GM10847 (cell line): ENCODE data around the gene SMR3A.

Experiments
- POLR2A ChIP-seq: IDR thresholded peaks from 2 replicates; pipeline ENCODE4 v1.6.1; 2011; ENCODE audit not compliant: insufficient read length; ENCODE audit errors: extremely low read depth

Gene SMR3A

DNA sequence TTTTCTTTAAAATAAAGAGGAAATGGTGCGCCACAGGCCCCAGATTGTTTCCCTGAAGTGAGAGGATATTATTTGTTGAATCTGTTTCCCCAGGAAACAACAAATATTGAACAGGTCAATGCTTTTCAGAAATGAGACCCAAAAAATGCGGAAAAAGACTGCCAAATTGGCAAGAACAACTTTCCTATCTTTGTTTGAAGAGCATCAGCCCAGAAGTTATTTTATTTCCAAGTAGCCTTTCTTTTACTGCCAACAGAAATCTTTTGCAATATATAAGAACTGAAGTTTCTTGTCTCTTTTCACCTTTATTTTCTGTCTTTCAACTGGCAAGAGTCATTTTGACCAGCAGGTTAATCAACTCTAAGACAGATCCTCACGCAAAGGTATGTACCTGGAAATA, at the start of gene SMR3A:
Gene SMR3A (plus strand): TSS at position 301 of the 400 bp plus-strand sequence. CDS start 1,356 bp downstream, outside the sequence.
- no peak for TF ChIP-seq POLR2A

DNA sequence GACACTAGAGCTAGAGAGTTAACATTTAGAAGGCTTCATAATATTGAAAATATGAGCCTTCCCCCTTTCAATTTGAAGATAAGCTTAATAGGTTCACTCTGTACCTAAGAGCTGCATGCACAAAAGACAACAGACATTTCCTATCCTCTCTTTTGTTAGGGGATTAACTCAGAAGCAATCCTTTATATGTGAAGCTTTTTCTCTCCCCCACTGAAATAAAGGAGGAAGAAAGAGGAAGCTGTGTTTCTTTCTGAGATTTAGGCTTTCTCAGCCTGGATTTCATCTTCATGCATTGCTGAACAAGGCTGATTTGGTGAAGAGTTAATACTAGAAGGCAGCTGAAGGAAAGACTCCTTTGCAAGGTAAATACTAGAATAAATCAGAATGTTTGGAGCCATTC, 46.8 kb upstream of the SMR3A start:
- no peak for TF ChIP-seq POLR2A

GRCh38 chr4:70315928-70316327, 44.6 kb upstream of the SMR3A start:
- no peak for TF ChIP-seq POLR2A

GRCh38 chr4:70326052-70326451, 34.5 kb upstream of the SMR3A start:
- TF ChIP-seq POLR2A, result no peak

DNA sequence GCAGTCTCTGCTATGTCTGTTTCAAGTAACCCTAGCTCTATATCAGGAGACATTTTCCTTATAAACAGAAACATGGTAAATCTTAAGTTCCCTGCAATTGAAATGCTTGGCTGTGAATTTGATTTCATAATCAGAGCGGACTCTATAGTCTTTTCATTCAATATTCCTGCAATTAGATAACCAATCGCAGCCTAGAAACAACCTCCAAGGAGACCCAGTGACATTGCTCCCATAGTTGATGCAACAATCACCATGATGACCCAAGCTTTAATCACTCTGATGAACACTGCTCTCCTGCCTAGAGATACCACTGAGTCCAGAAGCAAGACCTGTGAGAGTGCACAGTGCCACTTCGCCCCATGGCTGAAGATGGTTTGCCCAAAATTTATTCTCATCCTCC, 25.9 kb upstream of the SMR3A start, which contains the start of gene CABS1:
Gene CABS1 (plus strand): TSS at position 301 of the 400 bp plus-strand sequence. CDS start 59 bp downstream, at position 360.
- TF ChIP-seq POLR2A, result no peak

GRCh38 chr4:70336043-70336442, 24.5 kb upstream of the SMR3A start:
- TF ChIP-seq POLR2A, result no peak

DNA sequence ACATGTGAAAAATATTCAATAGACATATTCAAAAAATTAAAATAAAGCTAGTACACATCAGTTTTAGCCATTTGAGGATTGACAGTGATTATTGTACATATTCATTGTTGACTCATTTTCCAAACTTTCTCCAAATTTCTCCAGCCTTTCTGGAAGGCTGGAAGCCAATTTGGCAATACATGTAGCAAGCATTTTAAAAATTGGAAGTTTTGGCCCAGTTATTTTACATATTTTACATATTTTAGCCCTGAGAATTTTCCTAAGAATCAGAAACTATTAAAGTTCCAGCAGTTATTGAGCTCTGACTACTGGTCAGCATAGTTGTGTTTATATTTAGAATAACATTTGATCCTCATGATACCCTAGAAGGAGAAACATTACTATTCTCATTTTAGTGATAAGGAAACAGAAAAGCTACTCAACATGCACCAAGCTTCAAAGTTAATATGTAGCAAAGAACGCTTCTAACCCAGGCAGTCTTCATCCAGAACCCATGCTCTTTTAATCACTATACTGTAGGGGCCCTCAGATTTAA, 22.6 kb upstream of the SMR3A start:
- no peak for TF ChIP-seq POLR2A

DNA sequence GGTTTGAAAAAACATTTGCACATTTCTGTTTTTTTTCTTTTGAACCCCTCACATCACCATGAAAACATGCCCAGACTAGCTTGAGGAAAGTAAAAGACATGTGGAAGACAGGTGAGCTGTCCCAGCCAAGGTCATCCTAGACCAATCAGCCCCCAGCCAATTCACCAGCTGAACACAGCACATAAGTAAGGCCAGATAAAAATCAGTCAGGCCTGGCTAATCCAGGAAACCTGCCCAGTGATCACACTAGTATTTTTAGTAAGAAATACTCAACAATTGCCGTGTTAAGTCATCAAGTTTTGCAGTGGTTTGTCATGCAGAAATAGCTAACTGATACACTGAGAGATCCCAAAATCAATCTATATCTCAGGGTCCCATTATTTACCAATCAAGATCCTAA, 4.4 kb upstream of the SMR3A start:
- TF ChIP-seq POLR2A, result no peak

GRCh38 chr4:70359115-70359661, 1.4 kb upstream of the SMR3A start:
- TF ChIP-seq POLR2A, result no peak

GRCh38 chr4:70364002-70364401, 3.4 kb downstream of the SMR3A start:
- no peak for TF ChIP-seq POLR2A

DNA sequence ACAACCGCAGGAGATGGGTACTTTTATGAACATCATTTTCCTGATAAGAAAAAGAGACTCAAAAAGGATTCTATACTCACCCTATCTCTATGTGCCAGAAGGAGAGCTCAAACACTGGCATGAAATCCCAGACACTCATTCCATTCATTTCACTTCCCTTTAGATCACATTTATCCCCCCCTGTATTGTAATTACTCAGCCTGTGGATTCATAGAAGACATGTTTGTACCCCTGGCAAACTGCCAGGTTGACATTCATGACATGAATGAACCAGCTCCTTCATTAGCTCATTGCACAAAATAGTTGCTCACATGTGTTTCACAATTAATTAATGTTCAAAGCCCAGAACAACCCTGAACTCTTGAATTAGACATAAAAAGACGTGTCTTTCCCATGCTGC, 4.9 kb downstream of the SMR3A start:
- no peak for TF ChIP-seq POLR2A

DNA sequence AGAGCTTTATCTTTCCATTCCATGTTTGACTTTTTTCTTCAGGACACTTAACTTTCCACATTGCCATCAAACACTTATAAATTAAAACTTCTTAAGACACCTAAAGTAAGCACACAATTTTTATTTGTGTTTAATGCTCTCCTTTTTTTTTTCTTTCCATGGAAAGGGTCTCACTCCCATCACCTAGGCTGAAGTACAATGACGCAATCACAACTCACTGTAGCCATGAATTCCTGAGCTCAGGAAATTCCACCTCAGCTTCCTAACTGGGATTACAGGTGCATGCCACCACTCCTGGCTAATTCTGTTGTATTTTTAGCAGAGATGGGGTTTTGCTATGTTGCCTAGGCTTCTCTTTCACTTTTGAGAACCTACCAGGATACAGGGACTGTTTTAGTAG, 7.3 kb downstream of the SMR3A start:
- no peak for TF ChIP-seq POLR2A

GRCh38 chr4:70371987-70372386, 11.4 kb downstream of the SMR3A start:
- TF ChIP-seq POLR2A, result no peak

- TF ChIP-seq POLR2A, result no peak
Observed at GRCh38 chr4:70372760-70373159, 12.2 kb downstream of the SMR3A start.

DNA sequence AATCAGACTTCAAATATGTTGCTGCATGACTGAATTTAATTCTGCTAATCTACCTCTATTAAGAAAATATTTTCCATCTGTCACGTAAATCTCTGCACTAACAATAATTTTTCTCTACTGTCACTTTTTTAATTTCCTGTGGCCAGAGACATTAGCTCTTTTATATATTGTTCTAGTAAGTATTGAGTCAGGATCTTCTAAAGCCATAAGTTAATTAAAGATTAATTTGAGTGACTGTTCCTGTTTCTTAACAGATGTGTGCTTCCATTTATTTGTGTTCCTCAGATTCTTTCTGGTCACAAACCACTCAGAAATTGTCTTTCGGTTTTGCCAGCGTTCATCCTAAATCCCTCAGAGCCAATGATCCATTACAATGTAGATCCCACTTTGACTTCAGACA, 20.0 kb downstream of the SMR3A start:
- TF ChIP-seq POLR2A, result no peak

- no peak for TF ChIP-seq POLR2A
Observed at GRCh38 chr4:70382691-70383181, 22.2 kb downstream of the SMR3A start, which contains the start of gene SMR3B. Gene SMR3B (plus strand): TSS chr4:70383131. CDS start chr4:70384511, 1,380 bp downstream.

DNA sequence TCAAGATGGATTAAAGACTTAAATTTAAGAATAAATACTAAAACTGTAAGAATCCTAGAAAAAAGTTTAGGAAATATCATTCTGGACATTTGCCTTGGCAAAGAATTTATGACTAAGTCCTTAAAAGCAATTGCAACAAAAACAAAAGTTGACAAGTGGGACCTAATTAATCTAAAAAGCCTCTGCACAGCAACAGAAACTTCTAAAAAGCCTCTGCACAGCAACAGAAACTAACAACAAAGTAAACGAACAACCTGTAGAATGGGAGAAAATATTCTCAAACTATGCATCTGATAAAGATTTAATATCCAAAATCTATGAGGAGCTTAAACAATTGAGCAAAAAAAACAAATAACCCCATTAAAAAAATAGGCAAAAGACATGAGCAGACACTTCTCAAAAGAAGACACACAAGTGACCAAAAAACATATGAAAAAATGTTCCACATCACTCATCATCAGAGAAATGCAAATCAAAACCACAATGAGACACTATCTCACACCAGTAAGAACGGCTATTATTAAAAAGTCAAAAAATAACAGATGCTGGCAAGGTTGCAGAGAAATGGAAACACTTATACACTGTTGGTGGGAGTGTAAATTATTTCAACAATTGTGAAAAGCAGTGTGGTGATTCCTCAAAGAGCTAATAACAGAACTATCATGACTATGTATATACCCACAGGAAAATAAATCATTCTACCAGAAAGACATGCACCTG, 31.7 kb downstream of the SMR3A start:
- TF ChIP-seq POLR2A, result no peak

DNA sequence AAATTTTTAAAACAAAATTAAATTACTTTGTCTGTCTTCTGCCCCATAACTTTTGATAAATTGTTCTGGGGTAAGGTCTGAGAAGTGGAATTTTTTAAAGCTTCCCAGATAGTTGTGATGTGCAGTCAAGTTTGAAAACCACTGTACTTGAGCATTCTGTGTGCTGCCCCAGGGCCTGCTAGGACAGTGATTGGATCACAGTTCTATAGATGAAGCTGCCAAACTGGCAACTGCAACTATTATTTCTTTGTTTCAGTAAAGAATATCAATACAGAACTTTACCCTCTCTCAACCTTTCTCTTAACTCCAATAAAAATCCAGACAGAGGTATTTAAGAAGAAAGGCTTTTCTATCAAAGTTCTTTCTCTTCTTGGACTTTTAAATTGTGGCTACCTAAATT, 37.0 kb downstream of the SMR3A start, which contains the start of gene OPRPN:
Gene OPRPN (plus strand): TSS at position 361 of the 400 bp plus-strand sequence. CDS start 1,346 bp downstream, outside the sequence.
- no peak for TF ChIP-seq POLR2A
